GM12892 (cell line): Measurements from ENCODE around the gene GAB3.
"Not testable (repeated sequence)": the region's sequence is repeated elsewhere in the genome, so short reads cannot be mapped to it uniquely, and the experiment has no call there.

Experiments used
- DNase-seq: peaks from one replicate; pipeline ENCODE4 v3.0.0; 2011; ENCODE audit not compliant: insufficient read length
- FAIRE-seq: peaks from 2 replicates; lab custom pipeline; 2011; peaks lifted over from hg19 to GRCh38; lab: Jason Lieb, UNC
- POLR2A ChIP-seq: IDR thresholded peaks from 2 replicates; pipeline ENCODE4 v1.6.1; 2011; ENCODE audit warnings: low read depth, low read length, control low read depth
- POLR2AphosphoS5 ChIP-seq: IDR thresholded peaks from 2 replicates; pipeline ENCODE4 v1.6.1; 2011; ENCODE audit warnings: low read depth, low read length, control low read depth
- TAF1 ChIP-seq: IDR thresholded peaks from 2 replicates; pipeline ENCODE4 v1.6.1; 2011; ENCODE audit warnings: low read depth, mild to moderate bottlenecking, control low read depth, low read length, borderline replicate concordance

The GAB3 gene

DNA sequence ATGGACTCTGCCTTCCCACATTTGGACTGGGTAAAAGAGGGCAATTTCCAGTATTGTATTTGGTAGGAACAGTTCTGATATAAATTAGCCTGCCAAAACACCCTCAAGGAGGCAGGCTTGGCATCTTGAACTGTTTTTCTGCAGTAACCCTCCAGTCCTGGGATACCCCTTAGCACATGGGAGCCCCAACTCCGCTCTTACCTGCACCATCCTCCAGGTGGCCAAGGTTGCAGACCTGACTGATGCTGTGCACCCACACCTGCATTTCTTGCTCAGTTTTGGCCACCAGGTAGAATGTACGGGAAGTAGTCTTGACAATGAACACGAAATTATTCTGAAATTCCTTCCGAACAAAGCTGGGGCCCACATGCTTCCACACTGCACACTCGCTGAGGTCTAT, 35.1 kb downstream of the GAB3 start:
- TF ChIP-seq POLR2AphosphoS5, result no peak
- no peak for DNase-seq
- no peak for FAIRE-seq

DNA sequence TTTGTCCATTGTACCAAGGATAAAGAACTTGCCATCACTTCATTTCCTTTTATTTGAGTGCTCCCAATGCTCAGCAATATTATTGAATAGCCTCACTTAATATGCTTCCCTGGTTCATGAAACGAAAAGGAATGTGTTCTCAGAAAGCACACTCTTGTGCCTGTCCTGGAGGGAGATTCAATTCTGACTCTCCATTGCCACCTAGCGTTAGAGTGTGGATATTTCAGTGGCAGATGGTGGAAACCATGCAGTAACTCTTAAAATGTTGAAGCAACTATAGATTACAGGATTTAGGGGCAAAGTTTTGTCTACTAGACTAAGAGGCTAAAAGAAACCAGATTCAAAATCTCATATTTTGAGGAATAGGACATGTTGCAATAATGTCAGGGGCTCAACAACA, 36.0 kb downstream of the GAB3 start:
- DNase-seq (no peak), FAIRE-seq (peak; percentile 98)
- TF ChIP-seq POLR2A (no peak), POLR2AphosphoS5 (no peak), TAF1 (no peak)

- peak; percentile 80 for FAIRE-seq
- DNase-seq, result no peak
- TF ChIP-seq POLR2A (no peak), POLR2AphosphoS5 (no peak), TAF1 (no peak)
Observed at GRCh38 chrX:154712781-154713740, 37.8 kb downstream of the GAB3 start.

DNA sequence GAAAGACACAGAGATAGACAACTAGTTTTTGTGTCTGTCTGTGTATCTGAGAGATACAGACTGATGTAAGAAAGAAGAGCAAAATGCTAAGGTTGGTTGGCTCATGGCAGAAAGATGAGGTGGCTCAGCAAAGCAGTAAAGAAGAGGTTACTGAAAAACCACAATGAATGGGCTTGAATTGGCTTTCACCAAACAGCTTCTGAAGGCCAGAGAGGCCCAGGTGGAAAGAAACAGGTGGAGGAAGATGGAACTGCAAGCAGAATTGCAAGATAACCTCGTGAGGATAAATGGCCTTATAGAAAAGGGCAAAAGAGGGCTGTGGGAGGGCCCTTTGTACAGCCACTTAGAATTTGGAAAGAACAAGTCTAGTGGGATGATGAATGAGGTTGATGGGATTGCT, 39.6 kb downstream of the GAB3 start:
- no peak for TF ChIP-seq POLR2AphosphoS5
- no peak for TF ChIP-seq TAF1
- TF ChIP-seq POLR2A, result no peak
- no peak for DNase-seq
- FAIRE-seq, result no peak

DNA sequence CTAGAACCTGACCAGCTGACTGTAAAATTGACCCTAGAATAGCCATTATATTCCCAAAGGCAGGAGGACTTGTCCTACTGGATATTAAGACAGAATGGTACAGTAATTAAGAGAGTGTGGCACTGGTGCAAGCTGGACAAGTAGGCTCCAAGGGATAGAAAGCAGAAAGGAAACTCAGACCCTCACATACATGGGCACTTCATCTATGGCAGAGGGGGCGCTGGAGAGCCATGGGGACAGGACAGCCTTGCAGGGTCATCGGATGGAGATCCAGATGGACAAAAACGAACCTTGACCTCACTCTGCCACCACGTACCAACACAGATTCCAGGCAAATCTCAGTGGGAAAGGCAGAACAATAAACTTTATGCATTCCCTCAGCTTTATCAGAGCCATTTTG, 40.6 kb downstream of the GAB3 start:
- FAIRE-seq (no peak), DNase-seq (no peak)
- TF ChIP-seq TAF1, result no peak
- no peak for TF ChIP-seq POLR2A
- no peak for TF ChIP-seq POLR2AphosphoS5

GRCh38 chrX:154698630-154699248, 52.1 kb downstream of the GAB3 start:
- DNase-seq, result no peak
- no peak for FAIRE-seq
- TF ChIP-seq POLR2A, result no peak

- TF ChIP-seq POLR2A (no peak), POLR2AphosphoS5 (no peak), TAF1 (no peak)
- no peak for FAIRE-seq
Observed at GRCh38 chrX:154696676-154697045, 54.2 kb downstream of the GAB3 start.

GRCh38 chrX:154695911-154696675, 54.8 kb downstream of the GAB3 start:
- FAIRE-seq, result no peak
- DNase-seq, result no peak
- TF ChIP-seq POLR2A (no peak), TAF1 (no peak)

More at GRCh38 chrX:154696676-154697045, 54.2 kb downstream of the GAB3 start:
- no peak for DNase-seq

- DNase-seq, result no peak
- TF ChIP-seq POLR2A, result no peak
- TF ChIP-seq TAF1, result no peak
- FAIRE-seq, result no peak
Observed at GRCh38 chrX:154693394-154693793, 57.5 kb downstream of the GAB3 start.

DNA sequence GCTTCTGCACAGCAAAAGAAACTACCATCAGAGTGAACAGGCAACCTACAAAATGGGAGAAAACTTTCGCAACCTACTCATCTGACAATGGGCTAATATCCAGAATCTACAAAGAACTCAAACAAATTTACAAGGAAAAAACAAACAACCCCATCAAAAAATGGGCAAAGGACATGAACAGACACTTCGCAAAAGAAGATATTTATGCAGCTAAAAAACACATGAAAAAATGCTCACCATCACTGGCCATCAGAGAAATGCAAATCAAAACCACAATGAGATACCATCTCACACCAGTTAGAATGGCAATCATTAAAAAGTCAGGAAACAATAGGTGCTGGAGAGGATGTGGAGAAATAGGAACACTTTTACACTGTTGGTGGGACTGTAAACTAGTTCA, 60.4 kb downstream of the GAB3 start:
- not testable (repeated sequence) for DNase-seq, FAIRE-seq

GRCh38 chrX:154672084-154672483, 78.8 kb downstream of the GAB3 start:
- not testable (repeated sequence) for FAIRE-seq, DNase-seq

DNA sequence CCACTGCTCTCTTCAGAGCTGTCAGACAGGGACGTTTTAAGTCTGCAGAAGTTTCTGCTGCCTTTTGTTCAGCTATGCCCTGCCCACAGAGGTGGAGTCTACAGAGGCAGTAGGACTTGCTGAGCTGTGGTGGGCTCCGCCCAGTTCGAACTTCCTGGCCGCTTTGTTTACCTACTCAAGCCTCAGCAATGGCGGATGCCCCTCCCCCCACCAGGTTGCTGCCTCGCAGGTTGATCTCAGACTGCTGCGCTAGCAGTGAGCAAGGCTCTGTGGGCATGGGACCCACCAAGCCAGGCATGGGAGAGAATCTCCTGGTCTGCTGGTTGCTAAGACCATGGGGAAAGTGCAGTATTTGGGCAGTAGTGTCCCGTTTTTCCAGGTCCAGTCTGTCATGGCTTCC, 80.0 kb downstream of the GAB3 start:
- DNase-seq, FAIRE-seq: not testable (repeated sequence)

DNA sequence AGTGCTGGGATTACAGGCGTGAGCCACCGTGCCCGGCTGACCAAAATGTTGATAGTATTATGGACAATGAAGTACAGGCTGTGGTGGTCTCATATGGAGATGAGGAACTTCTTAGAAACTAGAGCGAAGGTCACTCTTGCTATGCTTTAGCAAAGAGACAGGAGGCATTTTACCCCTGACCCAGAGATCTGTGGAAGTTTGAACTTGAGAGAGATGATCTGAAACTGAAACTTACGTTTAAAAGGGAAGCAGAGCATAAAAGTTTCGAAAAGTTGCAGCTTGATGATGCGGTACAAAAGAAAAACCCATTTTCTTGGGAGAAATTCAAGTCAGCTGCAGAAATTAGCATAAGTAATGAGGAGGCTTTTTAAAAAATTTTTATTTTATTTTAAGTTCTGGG, 89.0 kb downstream of the GAB3 start:
- no peak for DNase-seq
- TF ChIP-seq POLR2A, result no peak
- no peak for TF ChIP-seq POLR2AphosphoS5
- no peak for TF ChIP-seq TAF1

More for the DNA sequence above, 89.0 kb downstream of the GAB3 start:
- FAIRE-seq, result no peak
